GM12892 (cell line): Measurements from ENCODE around the gene DGKQ.

Experiments used
- POLR2A ChIP-seq: IDR thresholded peaks from 2 replicates; pipeline ENCODE4 v1.6.1; 2011; ENCODE audit warnings: low read depth, low read length, control low read depth
- POLR2AphosphoS5 ChIP-seq: IDR thresholded peaks from 2 replicates; pipeline ENCODE4 v1.6.1; 2011; ENCODE audit warnings: low read depth, low read length, control low read depth
- TAF1 ChIP-seq: IDR thresholded peaks from 2 replicates; pipeline ENCODE4 v1.6.1; 2011; ENCODE audit warnings: low read depth, mild to moderate bottlenecking, control low read depth, low read length, borderline replicate concordance

DNA sequence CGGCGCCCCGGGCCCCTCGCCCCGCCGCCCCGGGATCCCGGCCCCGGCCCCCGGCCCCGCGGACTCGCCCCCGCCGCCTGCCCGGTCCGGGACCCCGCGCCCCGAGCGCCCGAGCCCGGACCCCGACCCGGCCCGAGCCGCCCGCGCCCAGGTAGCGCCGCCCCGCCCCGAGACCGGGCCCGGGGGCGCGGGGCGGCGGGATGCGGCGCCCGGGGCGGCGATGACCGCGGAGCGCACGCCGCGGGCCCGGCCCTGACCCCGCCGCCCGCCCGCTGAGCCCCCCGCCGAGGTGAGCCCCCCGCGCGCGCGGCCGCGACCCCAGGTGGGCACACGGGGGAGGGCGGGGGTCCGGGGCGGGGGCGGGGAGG is 38.3 kb upstream of the DGKQ start:
- TF ChIP-seq POLR2A (no peak), POLR2AphosphoS5 (no peak), TAF1 (no peak)
